Thoracic aorta (tissue), 2 donors: ENCODE measurements around the gene DBN1. TPM values are rescaled to one million over a fixed set of nuclear protein-coding genes. Genes with fewer than 3 reads are reported as not detected.

Experiments used
- ATAC-seq: fragments of 150-250 bp; one replicate; pipeline ENCODE4 v1.8.0; 2017; ENCODE audit warnings: low read depth; ENCODE audit not compliant: insufficient number of reproducible peaks, low FRiP score
- DNase-seq: peaks from one replicate; pipeline ENCODE4 v3.0.0-alpha.2; 2020; ENCODE audit warnings: low spot score
- H3K27ac ChIP-seq, 2 donors: fragments of 200-600 bp; sonication (generic); 1 replicate in 1 of 2; 2 replicates in 1 of 2; pipeline ENCODE4 v1.5.1; 2016; ENCODE audit warnings: mild to moderate bottlenecking in 2 of 2, moderate library complexity in 2 of 2
- H3K27me3 ChIP-seq: fragments of 200-600 bp; sonication (generic); replicated peaks from 2 replicates; pipeline ENCODE4 v1.6.0; 2016; ENCODE audit warnings: mild to moderate bottlenecking; ENCODE audit not compliant: insufficient read depth
- H3K36me3 ChIP-seq: fragments of 200-600 bp; sonication (generic); one replicate; pipeline ENCODE4 v1.5.1; 2016
- H3K4me1 ChIP-seq, 2 donors: fragments of 200-600 bp; sonication (generic); 1 replicate in 1 of 2; 2 replicates in 1 of 2; pipeline versions ENCODE4 v1.5.1 to v1.6.0; 2016; ENCODE audit warnings: low read depth in 2 of 2, mild to moderate bottlenecking in 1 of 2; ENCODE audit not compliant: control insufficient read depth in 1 of 2
- H3K4me3 ChIP-seq: fragments of 200-600 bp; sonication (generic); 2 replicates; pipeline ENCODE4 v1.5.1; 2016; ENCODE audit warnings: mild to moderate bottlenecking
- H3K9me3 ChIP-seq: fragments of 200-600 bp; sonication (generic); 2 replicates; pipeline ENCODE4 v1.5.1; 2016
- total RNA-seq, 2 donors: library from RNA; depleted of rRNA; stranded (reverse); fragments of >200 nt; gene quantifications; one replicate each; pipeline versions ENCODE4 v1.1.0 to v1.2.3, GENCODE V29; 2016
- TF ChIP-seq, protein P1 (sequence below): fragments of 200-600 bp; sonication (generic); IDR thresholded peaks from one replicate; pipeline ENCODE4 v1.5.1; 2019; ENCODE audit warnings: antibody characterized with exemption

The DBN1 gene
- total RNA-seq, 2 donors from 2014 or later: 91.2 to 132 TPM

DNA sequence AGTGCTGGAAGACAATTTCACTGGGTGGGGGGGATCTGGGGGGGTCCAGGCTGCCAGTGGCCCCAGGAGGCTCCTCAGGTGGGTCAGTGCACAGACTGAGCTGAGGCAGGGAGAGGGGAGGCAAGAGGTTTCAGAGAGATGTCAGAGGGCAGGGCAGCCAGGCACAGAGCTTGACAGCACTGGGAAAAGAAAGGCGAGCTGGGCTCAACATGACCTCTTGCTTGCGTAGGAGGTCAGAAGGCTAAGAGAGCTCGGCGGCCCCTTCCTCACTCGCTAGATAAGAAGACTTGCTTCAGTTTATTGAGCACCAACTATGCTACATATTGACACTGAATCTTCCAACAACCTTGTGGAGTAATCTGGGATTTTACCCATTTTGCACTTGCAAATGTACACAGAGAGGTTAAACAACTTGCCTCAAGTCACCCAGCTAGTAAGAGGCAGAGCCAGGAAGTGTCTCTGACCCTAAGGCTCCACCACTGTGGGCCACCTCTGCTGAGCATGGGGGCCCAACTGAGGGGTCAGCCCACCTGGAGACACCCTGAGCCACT lies 20.4 kb upstream of the DBN1 start:
- Histone ChIP-seq H3K27ac (peak overlapping the region; percentile 100), H3K36me3 (peaks cover 50% of the 10 kb centered on the region), H3K27me3 (no peaks in the 10 kb centered on the region), H3K4me1 (peaks cover 55 to 84% of the 10 kb centered on the region in 2 donors), H3K9me3 (no peaks in the 10 kb centered on the region), H3K4me3 (peak overlapping the region; percentile 90)
- no peak for DNase-seq
- TF ChIP-seq, protein P1, sequence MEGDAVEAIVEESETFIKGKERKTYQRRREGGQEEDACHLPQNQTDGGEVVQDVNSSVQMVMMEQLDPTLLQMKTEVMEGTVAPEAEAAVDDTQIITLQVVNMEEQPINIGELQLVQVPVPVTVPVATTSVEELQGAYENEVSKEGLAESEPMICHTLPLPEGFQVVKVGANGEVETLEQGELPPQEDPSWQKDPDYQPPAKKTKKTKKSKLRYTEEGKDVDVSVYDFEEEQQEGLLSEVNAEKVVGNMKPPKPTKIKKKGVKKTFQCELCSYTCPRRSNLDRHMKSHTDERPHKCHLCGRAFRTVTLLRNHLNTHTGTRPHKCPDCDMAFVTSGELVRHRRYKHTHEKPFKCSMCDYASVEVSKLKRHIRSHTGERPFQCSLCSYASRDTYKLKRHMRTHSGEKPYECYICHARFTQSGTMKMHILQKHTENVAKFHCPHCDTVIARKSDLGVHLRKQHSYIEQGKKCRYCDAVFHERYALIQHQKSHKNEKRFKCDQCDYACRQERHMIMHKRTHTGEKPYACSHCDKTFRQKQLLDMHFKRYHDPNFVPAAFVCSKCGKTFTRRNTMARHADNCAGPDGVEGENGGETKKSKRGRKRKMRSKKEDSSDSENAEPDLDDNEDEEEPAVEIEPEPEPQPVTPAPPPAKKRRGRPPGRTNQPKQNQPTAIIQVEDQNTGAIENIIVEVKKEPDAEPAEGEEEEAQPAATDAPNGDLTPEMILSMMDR: no peak
- ATAC-seq: no peak

DNA sequence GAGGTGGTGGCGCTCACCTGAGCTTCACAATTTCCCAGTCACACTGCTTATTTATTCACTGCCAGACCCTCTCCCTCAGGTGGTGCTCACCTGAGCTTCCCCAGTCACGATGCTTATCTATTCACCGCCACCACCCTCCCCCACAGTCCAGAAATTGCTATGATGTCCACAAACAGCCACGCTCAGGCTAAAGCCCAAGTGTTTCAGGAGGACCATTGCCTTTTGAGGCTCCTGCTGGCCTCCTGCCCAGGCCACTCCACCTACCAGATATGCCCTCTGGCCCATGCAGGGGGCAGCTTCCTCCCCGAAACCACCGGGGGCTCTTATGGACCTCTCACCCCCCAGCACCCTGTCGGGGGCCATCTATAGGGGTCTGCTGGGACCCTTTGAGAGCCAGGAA lies 19.4 kb upstream of the DBN1 start:
- DNase-seq (no peak), ATAC-seq (no peak)
- H3K4me1 ChIP-seq: peaks cover 55 to 82% of the 10 kb centered on the region in 2 donors
- H3K36me3 ChIP-seq: peaks cover 60% of the 10 kb centered on the region
- H3K27me3 ChIP-seq: no peaks in the 10 kb centered on the region
- peak overlapping the region; percentile 100 for H3K27ac ChIP-seq
- H3K9me3 ChIP-seq: no peaks in the 10 kb centered on the region
- H3K4me3 ChIP-seq: peak overlapping the region; percentile 90
- TF ChIP-seq, protein P1: no peak

DNA sequence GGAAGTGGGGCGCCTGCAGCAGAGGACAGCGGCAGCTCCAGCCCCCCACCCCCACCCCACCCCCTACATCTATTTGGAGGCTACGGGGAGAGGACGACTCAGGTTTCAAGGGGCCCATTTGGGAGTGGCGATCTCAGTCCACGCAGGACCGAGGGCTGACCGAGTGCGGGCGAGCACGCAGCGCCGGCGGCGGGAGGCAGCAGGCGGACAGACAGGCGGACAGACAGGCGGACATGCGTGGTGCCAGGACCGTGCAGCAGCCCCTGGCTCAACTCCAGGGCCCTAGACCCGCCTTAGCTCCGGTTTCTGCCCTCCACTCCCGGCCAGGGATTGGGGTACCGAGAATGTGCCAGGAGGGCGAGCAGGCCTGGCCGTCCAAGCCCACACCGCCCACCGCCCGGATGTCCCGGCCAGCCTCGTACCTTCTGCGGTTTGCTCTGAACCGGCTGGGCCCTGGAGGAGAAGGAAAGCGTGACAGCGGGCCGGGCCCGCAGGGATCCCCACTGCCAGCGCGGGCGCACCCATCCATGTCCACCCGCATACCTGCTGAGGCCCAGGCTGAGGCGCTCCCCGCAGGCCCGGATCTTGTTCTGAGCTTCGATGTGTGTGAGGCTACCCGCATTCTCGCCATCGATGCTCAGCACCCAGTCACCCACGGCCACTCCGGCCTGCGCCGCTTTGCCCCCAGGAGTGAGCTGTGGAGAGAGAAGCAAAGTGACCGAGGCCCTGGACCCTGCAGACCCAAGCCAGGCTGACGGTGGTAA lies 18.7 kb upstream of the DBN1 start:
- Histone ChIP-seq H3K27me3 (no peaks in the 10 kb centered on the region), H3K27ac (peak overlapping the region; percentile 100), H3K36me3 (peaks cover 67% of the 10 kb centered on the region), H3K4me1 (peaks cover 55 to 88% of the 10 kb centered on the region in 2 donors), H3K9me3 (no peaks in the 10 kb centered on the region), H3K4me3 (peak overlapping the region; percentile 90)
- DNase-seq (no peak), ATAC-seq (no peak)
- TF ChIP-seq, protein P1: no peak

DNA sequence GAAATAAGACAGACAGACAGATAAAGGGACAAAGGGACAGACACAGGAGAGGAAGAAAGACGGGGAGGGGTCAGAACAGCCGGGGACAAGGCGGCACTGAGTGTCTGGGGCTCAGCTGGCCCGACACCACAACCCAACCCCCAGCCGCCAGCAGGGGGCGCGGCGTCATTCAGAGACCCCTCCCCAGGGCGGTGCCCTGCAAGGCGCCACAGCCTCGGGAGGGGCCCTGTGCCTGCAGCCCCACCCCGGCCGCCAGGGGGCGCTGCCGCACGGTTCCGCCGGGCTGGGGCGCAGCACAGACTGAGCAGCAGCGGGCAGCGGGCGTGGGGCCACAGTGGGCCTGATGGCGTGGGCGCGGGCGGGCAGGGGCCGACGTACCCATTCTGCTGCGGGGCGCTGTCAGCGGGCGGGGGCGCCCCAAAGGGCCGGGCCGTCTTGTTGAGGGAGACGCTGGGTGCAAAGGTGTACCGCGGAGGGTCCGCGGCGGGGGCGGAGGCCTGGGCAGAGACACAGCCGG lies 18.1 kb upstream of the DBN1 start:
- Histone ChIP-seq H3K4me3 (peak overlapping the region; percentile 90), H3K27ac (peak overlapping the region; percentile 77 to 100), H3K27me3 (no peaks in the 10 kb centered on the region), H3K4me1 (peaks cover 55 to 93% of the 10 kb centered on the region in 2 donors), H3K36me3 (peaks cover 72% of the 10 kb centered on the region), H3K9me3 (no peaks in the 10 kb centered on the region)
- TF ChIP-seq, protein P1: peak; percentile 94
- DNase-seq: no peak
- ATAC-seq: no peak

DNA sequence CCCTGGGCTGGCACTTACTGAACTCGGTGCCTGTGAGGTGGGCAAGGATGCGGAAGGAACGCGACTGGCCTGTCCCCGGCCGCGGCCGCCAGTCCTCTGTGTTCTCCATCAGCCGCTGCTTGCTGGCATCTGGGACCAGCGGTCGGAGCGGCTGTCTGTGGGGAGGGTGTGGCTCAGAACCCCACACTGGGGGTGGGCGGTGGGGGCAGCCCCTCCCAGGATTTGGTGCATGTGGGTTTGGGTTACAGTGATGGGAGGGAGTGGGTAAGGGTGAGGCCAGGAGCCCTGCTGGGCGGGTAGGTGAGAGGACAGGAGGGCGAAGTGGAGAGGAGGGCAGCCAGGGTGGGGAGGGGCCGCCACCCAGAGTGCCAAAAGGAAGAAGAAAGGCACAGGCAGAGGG lies 17.6 kb upstream of the DBN1 start:
- TF ChIP-seq, protein P1: no peak
- Histone ChIP-seq H3K36me3 (peaks cover 72% of the 10 kb centered on the region), H3K4me3 (peak overlapping the region; percentile 90), H3K4me1 (peaks cover 53 to 95% of the 10 kb centered on the region in 2 donors), H3K9me3 (no peaks in the 10 kb centered on the region), H3K27me3 (no peaks in the 10 kb centered on the region), H3K27ac (peak overlapping the region; percentile 77 to 100)
- DNase-seq: no peak
- no peak for ATAC-seq
